ENCODE measurements around the gene MRPS22. TPM values are rescaled to one million over a fixed set of nuclear protein-coding genes. Genes with fewer than 3 reads are reported as not detected.
"Not testable (repeated sequence)": the region's sequence is repeated elsewhere in the genome, so short reads cannot be mapped to it uniquely, and the experiment has no call there.

The MRPS22 gene
- total RNA-seq, 2 donors from 2014 or later, result 30.3 to 34.6 TPM

GRCh38 chr3:139327861-139328260 is 16.0 kb upstream of the MRPS22 start:
- intact Hi-C loops (cut with DNase I), result loop anchor here in 1 of 2 donors (10.0 kb wide), 1 partner anchor 393 kb away; no protein-coding TSS in a partner anchor
- no peak for DNase-seq (ENCODE audit: low spot score)

GRCh38 chr3:139328356-139328755 is 15.5 kb upstream of the MRPS22 start:
- DNase-seq (ENCODE audit: low spot score), result no peak
- intact Hi-C loops (cut with DNase I), result loop anchor here in 1 of 2 donors (10.0 kb wide), 1 partner anchor 394 kb away; no protein-coding TSS in a partner anchor

GRCh38 chr3:139329364-139329850 is 14.4 kb upstream of the MRPS22 start:
- intact Hi-C loops (cut with DNase I), result loop anchor here in 1 of 2 donors (10.0 kb wide), 1 partner anchor 395 kb away; no protein-coding TSS in a partner anchor
- DNase-seq (ENCODE audit: low spot score), result peak; percentile 97

GRCh38 chr3:139332092-139332491 is 11.7 kb upstream of the MRPS22 start:
- intact Hi-C loops (cut with DNase I), result no loop called here
- DNase-seq (ENCODE audit: low spot score), result no peak

GRCh38 chr3:139334675-139335074 is 9.1 kb upstream of the MRPS22 start:
- DNase-seq (ENCODE audit: low spot score); intact Hi-C loops (cut with DNase I): not testable (repeated sequence)

- DNase-seq (ENCODE audit: low spot score), result no peak
- intact Hi-C loops (cut with DNase I), result no loop called here
Measured at GRCh38 chr3:139338405-139338804, 5.4 kb upstream of the MRPS22 start.

- no peak for DNase-seq (ENCODE audit: low spot score)
- intact Hi-C loops (cut with DNase I), result no loop called here
Measured at GRCh38 chr3:139339219-139339906, 4.5 kb upstream of the MRPS22 start.

- intact Hi-C loops (cut with DNase I), result no loop called here
- no peak for DNase-seq (ENCODE audit: low spot score)
Measured at GRCh38 chr3:139340784-139341183, 3.0 kb upstream of the MRPS22 start.

GRCh38 chr3:139342054-139342453 is 1.8 kb upstream of the MRPS22 start:
- intact Hi-C loops (cut with DNase I), result no loop called here
- no peak for DNase-seq (ENCODE audit: low spot score)

- DNase-seq (ENCODE audit: low spot score), result no peak
- intact Hi-C loops (cut with DNase I), result no loop called here
Measured at GRCh38 chr3:139346771-139347170, 3.0 kb downstream of the MRPS22 start.

GRCh38 chr3:139353920-139354556 is 10.2 kb downstream of the MRPS22 start:
- intact Hi-C loops (cut with DNase I), result loop anchor here in 1 of 2 donors (10.0 kb wide), 1 partner anchor 1259 kb away; no protein-coding TSS in a partner anchor
- no peak for DNase-seq (ENCODE audit: low spot score)

GRCh38 chr3:139354661-139355060 is 10.8 kb downstream of the MRPS22 start:
- intact Hi-C loops (cut with DNase I), result loop anchor here in 1 of 2 donors (10.0 kb wide), 1 partner anchor 1260 kb away; no protein-coding TSS in a partner anchor
- DNase-seq (ENCODE audit: low spot score), result no peak

- no peak for DNase-seq (ENCODE audit: low spot score)
- intact Hi-C loops (cut with DNase I), result loop anchor here in 1 of 2 donors (10.0 kb wide), 1 partner anchor 1261 kb away; no protein-coding TSS in a partner anchor
Measured at GRCh38 chr3:139355476-139355875, 11.7 kb downstream of the MRPS22 start.

- intact Hi-C loops (cut with DNase I), result loop anchor here in 1 of 2 donors (10.0 kb wide), 1 partner anchor 1261 kb away; no protein-coding TSS in a partner anchor
- no peak for DNase-seq (ENCODE audit: low spot score)
Measured at GRCh38 chr3:139355891-139356290, 12.1 kb downstream of the MRPS22 start.

- no peak for DNase-seq (ENCODE audit: low spot score)
- intact Hi-C loops (cut with DNase I), result loop anchor here in 1 of 2 donors (10.0 kb wide), 1 partner anchor 1263 kb away; no protein-coding TSS in a partner anchor
Measured at GRCh38 chr3:139357899-139358298, 14.1 kb downstream of the MRPS22 start.

- intact Hi-C loops (cut with DNase I), result loop anchor here in 1 of 2 donors (10.0 kb wide), 1 partner anchor 1264 kb away; no protein-coding TSS in a partner anchor
- no peak for DNase-seq (ENCODE audit: low spot score)
Measured at GRCh38 chr3:139358841-139359562, 15.2 kb downstream of the MRPS22 start.

- intact Hi-C loops (cut with DNase I), result no loop called here
- no peak for DNase-seq (ENCODE audit: low spot score)
Measured at GRCh38 chr3:139361276-139361675, 17.5 kb downstream of the MRPS22 start.

GRCh38 chr3:139364549-139364948 is 20.7 kb downstream of the MRPS22 start:
- DNase-seq (ENCODE audit: low spot score), result no peak
- intact Hi-C loops (cut with DNase I), result no loop called here

GRCh38 chr3:139374099-139374498 is 30.3 kb downstream of the MRPS22 start:
- intact Hi-C loops (cut with DNase I), result no loop called here
- no peak for DNase-seq (ENCODE audit: low spot score)

Data from posterior vena cava (tissue), 2 donors.